Peyer's patch (tissue), 4 donors: ENCODE data around the gene ADGRL3. TPM values are rescaled to one million over a fixed set of nuclear protein-coding genes. Genes with fewer than 3 reads are reported as not detected.

Experiments used
- DNase-seq, 3 donors: peaks; one replicate each; pipeline ENCODE4 v3.0.0-alpha.2; 2017 to 2019
- H3K27ac ChIP-seq, 4 donors: fragments of 200-600 bp; sonication (generic); one replicate each; pipeline ENCODE4 v1.5.1; 2016 to 2019
- H3K27me3 ChIP-seq, 2 donors: fragments of 200-600 bp; sonication (generic); one replicate each; pipeline ENCODE4 v1.5.1; 2019
- H3K36me3 ChIP-seq, 3 donors: fragments of 200-600 bp; sonication (generic); one replicate each; pipeline ENCODE4 v1.5.1; 2016 to 2019
- H3K4me1 ChIP-seq, 4 donors: fragments of 200-600 bp; sonication (generic); one replicate each; pipeline ENCODE4 v1.5.1; 2016 to 2019
- H3K4me3 ChIP-seq, 4 donors: fragments of 200-600 bp; sonication (generic); 1 replicate in 3 of 4; 2 replicates in 1 of 4; pipeline ENCODE4 v1.5.1; 2016 to 2019; ENCODE audit warnings: mild to moderate bottlenecking in 1 of 4
- H3K9me3 ChIP-seq, 4 donors: fragments of 200-600 bp; sonication (generic); one replicate each; pipeline ENCODE4 v1.5.1; 2016 to 2019; ENCODE audit warnings: mild to moderate bottlenecking in 1 of 4
- POLR2A ChIP-seq, 2 donors: fragments of 450-650 bp; IDR thresholded peaks; one replicate each; pipeline ENCODE4 v1.5.1; 2017; ENCODE audit warnings: antibody characterized with exemption in 2 of 2, mild to moderate bottlenecking in 2 of 2, moderate library complexity in 2 of 2
- total RNA-seq, 4 donors: library from RNA; depleted of rRNA; stranded (reverse); fragments of >200 nt; gene quantifications; one replicate each; pipeline ENCODE4 v1.1.0, GENCODE V29; 2016
- TF ChIP-seq, protein P1 (sequence below), 6 experiments: fragments of 450-650 bp in 4 of 6; fragments of 200-600 bp in 2 of 6; sonication (generic) in 1 of 6; IDR thresholded peaks; one replicate each; pipeline ENCODE4 v1.5.1; 2017 to 2019; ENCODE audit warnings: antibody characterized with exemption in 6 of 6, mild to moderate bottlenecking in 3 of 6, moderate library complexity in 1 of 6

ADGRL3 gene
- total RNA-seq, 4 donors from 2014 or later: 3.7 to 39.6 (median 9.1) TPM

DNA sequence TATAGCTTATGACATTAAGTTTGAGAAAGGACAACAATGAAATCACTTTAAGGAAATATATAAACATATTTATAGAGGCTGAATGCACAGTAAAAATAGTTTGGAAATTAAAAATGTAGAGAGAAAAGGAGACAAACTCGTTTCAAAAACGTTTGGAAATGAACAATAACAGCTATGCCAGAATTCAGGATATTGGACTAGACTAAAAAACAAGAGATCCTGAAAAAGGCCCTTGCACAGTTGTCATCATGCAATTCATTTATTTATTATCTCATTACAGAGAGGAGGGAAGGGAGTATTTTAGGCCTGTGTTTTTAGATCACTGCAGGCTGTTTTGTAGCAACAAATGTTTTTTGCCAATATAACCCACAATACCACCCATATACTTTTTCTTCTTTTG lies 527.2 kb downstream of the ADGRL3 start:
- no peaks in the 10 kb centered on the region for H3K9me3 ChIP-seq

GRCh38 chr4:61734409-61734808 lies 534.3 kb downstream of the ADGRL3 start:
- Histone ChIP-seq H3K9me3 (no peaks in the 10 kb centered on the region), H3K4me3 (no peak overlapping the region), H3K27me3 (no peaks in the 10 kb centered on the region), H3K27ac (no peak overlapping the region), H3K36me3 (no peaks in the 10 kb centered on the region), H3K4me1 (no peaks in the 10 kb centered on the region)
- DNase-seq: no peak
- TF ChIP-seq, protein P1, sequence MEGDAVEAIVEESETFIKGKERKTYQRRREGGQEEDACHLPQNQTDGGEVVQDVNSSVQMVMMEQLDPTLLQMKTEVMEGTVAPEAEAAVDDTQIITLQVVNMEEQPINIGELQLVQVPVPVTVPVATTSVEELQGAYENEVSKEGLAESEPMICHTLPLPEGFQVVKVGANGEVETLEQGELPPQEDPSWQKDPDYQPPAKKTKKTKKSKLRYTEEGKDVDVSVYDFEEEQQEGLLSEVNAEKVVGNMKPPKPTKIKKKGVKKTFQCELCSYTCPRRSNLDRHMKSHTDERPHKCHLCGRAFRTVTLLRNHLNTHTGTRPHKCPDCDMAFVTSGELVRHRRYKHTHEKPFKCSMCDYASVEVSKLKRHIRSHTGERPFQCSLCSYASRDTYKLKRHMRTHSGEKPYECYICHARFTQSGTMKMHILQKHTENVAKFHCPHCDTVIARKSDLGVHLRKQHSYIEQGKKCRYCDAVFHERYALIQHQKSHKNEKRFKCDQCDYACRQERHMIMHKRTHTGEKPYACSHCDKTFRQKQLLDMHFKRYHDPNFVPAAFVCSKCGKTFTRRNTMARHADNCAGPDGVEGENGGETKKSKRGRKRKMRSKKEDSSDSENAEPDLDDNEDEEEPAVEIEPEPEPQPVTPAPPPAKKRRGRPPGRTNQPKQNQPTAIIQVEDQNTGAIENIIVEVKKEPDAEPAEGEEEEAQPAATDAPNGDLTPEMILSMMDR (IDR thresholded peaks at IDR 0.05): no peak
- no peak for TF ChIP-seq POLR2A (IDR thresholded peaks at IDR 0.05)

More for the DNA sequence above, 527.2 kb downstream of the ADGRL3 start:
- Histone ChIP-seq H3K27me3 (no peaks in the 10 kb centered on the region), H3K4me1 (no peaks in the 10 kb centered on the region), H3K4me3 (no peak overlapping the region), H3K36me3 (no peaks in the 10 kb centered on the region), H3K27ac (no peak overlapping the region)
- DNase-seq: no peak
- TF ChIP-seq, protein P1 (IDR thresholded peaks at IDR 0.05): no peak
- TF ChIP-seq POLR2A (IDR thresholded peaks at IDR 0.05): no peak

DNA sequence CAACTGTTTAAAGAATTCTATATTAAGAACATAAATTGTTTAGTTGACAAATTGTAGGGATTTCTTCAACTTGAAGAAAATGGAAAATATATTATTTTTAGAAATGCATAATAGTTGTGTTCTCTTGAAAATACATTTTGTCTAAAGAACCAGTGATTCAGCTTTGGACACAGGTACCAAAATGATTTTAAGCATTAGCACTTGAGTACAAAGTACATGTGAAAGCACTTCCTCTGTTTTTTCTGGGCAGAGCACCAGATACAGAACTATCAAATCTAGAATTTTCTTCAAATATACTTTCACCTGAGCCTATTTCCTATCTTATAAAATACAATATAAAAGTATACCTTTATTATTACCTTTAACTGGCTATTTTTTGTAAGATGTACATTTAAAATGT lies 539.8 kb downstream of the ADGRL3 start:
- no peaks in the 10 kb centered on the region for H3K9me3 ChIP-seq
- H3K4me1 ChIP-seq: no peaks in the 10 kb centered on the region
- no peak overlapping the region for H3K27ac ChIP-seq
- TF ChIP-seq, protein P1 (IDR thresholded peaks at IDR 0.05): no peak
- no peak for TF ChIP-seq POLR2A (IDR thresholded peaks at IDR 0.05)
- H3K4me3 ChIP-seq: no peak overlapping the region
- no peaks in the 10 kb centered on the region for H3K36me3 ChIP-seq
- H3K27me3 ChIP-seq: no peaks in the 10 kb centered on the region
- no peak for DNase-seq

DNA sequence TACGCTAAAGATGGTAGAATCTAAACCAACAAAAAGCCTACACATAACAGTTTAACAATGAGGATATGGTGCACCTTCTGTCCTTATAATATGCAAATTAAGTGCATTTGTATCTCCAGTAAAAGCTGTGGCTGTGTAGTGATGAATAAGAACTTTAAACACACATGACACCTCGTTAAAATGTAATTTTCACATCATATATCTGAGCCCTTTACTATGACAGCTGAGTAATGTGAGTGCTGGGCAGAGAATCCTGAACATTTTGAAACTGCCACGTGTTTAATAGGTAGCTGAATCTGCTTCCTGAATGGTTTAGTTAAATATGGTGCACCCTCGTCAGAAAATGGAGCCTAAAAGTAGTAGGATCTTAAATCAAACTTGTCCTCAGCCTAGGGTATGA lies 540.8 kb downstream of the ADGRL3 start:
- Histone ChIP-seq H3K4me3 (no peak overlapping the region), H3K27me3 (no peaks in the 10 kb centered on the region), H3K4me1 (no peaks in the 10 kb centered on the region), H3K36me3 (no peaks in the 10 kb centered on the region), H3K9me3 (no peaks in the 10 kb centered on the region), H3K27ac (no peak overlapping the region)
- no peak for DNase-seq
- TF ChIP-seq, protein P1 (IDR thresholded peaks at IDR 0.05): no peak
- no peak for TF ChIP-seq POLR2A (IDR thresholded peaks at IDR 0.05)

GRCh38 chr4:61741327-61742096 lies 541.4 kb downstream of the ADGRL3 start:
- TF ChIP-seq POLR2A (IDR thresholded peaks at IDR 0.05): no peak
- TF ChIP-seq, protein P1 (IDR thresholded peaks at IDR 0.05): peak in 4 of 6 experiments; percentile 14 to 55 (median 46)
- Histone ChIP-seq H3K4me1 (no peaks in the 10 kb centered on the region), H3K4me3 (no peak overlapping the region), H3K9me3 (no peaks in the 10 kb centered on the region), H3K27me3 (no peaks in the 10 kb centered on the region), H3K27ac (no peak overlapping the region), H3K36me3 (no peaks in the 10 kb centered on the region)
- DNase-seq: peak in 1 of 3 donors; percentile 50
